Measurements from ENCODE around the gene CACUL1. TPM values are rescaled to one million over a fixed set of nuclear protein-coding genes. Genes with fewer than 3 reads are reported as not detected.
"Not testable (repeated sequence)": the region's sequence is repeated elsewhere in the genome, so short reads cannot be mapped to it uniquely, and the experiment has no call there.

CACUL1 gene
- total RNA-seq, 1 donor from 2014 or later: 64.5 TPM

DNA sequence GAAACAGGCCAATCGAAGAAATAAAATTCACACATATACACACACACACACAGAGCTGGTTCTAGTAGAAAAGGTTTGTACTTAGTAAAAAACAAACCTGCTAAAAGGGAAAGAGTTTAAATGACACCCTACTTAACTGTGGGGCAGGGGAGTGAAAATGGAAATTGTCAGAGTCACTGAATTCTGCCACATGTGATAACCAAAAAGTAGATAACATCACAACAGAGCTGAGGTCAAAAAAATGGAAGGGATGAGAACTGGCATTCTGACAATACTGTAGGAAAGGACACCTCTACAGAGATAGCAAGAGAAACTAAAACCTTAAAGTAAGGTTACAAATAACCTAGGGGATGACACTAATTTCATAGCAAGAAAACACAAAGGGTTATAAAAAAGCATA lies 74.6 kb downstream of the CACUL1 start:
- TF ChIP-seq, protein P1, sequence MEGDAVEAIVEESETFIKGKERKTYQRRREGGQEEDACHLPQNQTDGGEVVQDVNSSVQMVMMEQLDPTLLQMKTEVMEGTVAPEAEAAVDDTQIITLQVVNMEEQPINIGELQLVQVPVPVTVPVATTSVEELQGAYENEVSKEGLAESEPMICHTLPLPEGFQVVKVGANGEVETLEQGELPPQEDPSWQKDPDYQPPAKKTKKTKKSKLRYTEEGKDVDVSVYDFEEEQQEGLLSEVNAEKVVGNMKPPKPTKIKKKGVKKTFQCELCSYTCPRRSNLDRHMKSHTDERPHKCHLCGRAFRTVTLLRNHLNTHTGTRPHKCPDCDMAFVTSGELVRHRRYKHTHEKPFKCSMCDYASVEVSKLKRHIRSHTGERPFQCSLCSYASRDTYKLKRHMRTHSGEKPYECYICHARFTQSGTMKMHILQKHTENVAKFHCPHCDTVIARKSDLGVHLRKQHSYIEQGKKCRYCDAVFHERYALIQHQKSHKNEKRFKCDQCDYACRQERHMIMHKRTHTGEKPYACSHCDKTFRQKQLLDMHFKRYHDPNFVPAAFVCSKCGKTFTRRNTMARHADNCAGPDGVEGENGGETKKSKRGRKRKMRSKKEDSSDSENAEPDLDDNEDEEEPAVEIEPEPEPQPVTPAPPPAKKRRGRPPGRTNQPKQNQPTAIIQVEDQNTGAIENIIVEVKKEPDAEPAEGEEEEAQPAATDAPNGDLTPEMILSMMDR (IDR thresholded peaks at IDR 0.05; ENCODE audit: partially characterized antibody, unreplicated experiment): no peak
- peak overlapping the region; percentile 36 for H3K4me3 Mint-ChIP-seq (ENCODE audit: unreplicated experiment)
- peaks cover 2% of the 10 kb centered on the region for H3K9me3 Mint-ChIP-seq (ENCODE audit: unreplicated experiment)
- DNase-seq: no peak
- no peaks in the 10 kb centered on the region for H3K36me3 Mint-ChIP-seq (ENCODE audit: unreplicated experiment)
- no peak overlapping the region for H3K27ac Mint-ChIP-seq (ENCODE audit: unreplicated experiment)
- no peaks in the 10 kb centered on the region for H3K27me3 Mint-ChIP-seq (ENCODE audit: unreplicated experiment)
- no peaks in the 10 kb centered on the region for H3K4me1 Mint-ChIP-seq (ENCODE audit: low read depth, unreplicated experiment)

DNA sequence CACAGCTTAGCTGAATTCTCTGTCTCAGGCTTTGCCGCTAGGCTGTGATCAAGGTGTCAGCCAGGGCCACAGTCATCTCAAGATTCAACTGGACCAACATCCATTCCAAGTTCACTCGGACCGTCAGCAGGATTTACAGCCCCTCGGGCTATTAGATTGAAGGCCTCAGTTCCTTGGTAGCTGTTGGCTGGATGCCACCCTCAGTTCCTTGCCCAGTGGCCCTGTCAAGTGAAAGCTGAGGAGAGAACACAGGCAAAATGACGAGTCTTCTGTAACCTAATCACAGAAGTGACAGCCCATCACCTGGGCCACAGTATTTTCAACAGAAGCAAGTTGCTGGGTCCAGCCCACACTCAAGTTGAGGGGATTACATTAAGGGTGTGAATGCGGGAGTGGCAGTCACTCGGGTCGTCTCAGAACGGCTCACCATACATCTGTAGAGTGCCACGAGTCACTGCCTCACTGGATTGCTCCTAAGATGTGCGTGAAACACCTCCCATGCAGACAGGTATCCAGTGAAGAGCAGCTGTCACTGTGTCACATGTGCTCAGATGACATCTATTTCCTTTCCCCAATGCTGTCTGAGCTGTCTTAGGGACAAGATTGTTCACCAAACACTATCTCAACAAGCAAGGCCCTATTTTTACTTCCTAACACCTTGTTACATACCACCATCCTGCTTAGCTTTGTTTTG lies 80.4 kb downstream of the CACUL1 start:
- Mint-ChIP-seq H3K27ac (ENCODE audit: unreplicated experiment) (no peak overlapping the region), H3K36me3 (ENCODE audit: unreplicated experiment) (no peaks in the 10 kb centered on the region), H3K4me1 (ENCODE audit: low read depth, unreplicated experiment) (peaks cover 25% of the 10 kb centered on the region), H3K9me3 (ENCODE audit: unreplicated experiment) (no peaks in the 10 kb centered on the region), H3K27me3 (ENCODE audit: unreplicated experiment) (peaks cover 1% of the 10 kb centered on the region), H3K4me3 (ENCODE audit: unreplicated experiment) (no peak overlapping the region)
- no peak for DNase-seq
- TF ChIP-seq, protein P1 (IDR thresholded peaks at IDR 0.05; ENCODE audit: partially characterized antibody, unreplicated experiment): no peak

DNA sequence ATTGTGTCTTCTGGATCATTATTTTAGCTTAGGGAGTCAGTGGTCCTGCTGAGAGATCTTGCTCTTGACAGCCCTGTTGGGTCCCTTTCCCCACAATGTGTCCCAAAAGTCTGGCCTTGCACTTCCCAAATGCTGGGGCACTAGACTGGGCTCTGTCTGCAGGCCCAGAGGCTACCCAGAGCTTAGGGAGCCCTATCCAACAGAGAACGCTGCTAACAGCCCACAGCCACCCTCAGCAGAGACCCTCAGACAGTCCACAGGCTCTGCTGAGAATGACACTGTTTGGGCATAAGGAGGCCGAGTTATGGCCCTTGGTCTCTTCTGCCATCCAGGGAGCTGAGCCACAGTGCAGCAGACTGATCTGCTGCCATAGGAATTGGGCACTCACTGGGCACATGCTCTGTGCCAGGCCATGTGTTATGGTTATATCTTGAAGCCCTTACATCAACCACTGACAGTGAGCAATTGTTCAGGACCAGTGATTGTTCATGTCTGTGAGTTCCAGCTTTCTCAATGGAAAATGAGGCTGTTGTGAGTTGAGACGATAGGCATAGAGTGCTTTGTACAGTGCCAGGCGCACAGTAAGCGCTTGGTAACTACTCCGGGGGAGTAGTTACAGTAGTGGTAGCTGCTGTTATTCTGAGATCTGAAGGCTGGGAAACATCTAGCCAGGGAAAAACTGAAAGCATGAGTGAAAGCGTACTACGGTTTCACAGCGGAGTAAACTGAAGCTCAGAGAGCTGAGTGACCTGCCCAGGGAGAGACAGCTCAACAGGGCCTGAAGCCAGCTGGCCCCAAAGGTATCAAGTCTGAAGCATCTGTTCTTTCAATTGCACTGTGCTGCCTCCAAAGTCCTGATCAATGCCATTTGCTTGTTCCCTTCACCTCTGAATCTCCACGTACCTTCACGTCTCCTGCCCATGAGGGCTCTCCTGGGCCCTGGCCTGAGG lies 81.7 kb downstream of the CACUL1 start:
- no peak for DNase-seq
- peaks cover 6% of the 10 kb centered on the region for H3K27me3 Mint-ChIP-seq (ENCODE audit: unreplicated experiment)
- no peak overlapping the region for H3K4me3 Mint-ChIP-seq (ENCODE audit: unreplicated experiment)
- no peaks in the 10 kb centered on the region for H3K36me3 Mint-ChIP-seq (ENCODE audit: unreplicated experiment)
- peak overlapping the region; percentile 35 for H3K27ac Mint-ChIP-seq (ENCODE audit: unreplicated experiment)
- no peaks in the 10 kb centered on the region for H3K9me3 Mint-ChIP-seq (ENCODE audit: unreplicated experiment)
- H3K4me1 Mint-ChIP-seq (ENCODE audit: low read depth, unreplicated experiment): peaks cover 34% of the 10 kb centered on the region
- TF ChIP-seq, protein P1 (IDR thresholded peaks at IDR 0.05; ENCODE audit: partially characterized antibody, unreplicated experiment): no peak

DNA sequence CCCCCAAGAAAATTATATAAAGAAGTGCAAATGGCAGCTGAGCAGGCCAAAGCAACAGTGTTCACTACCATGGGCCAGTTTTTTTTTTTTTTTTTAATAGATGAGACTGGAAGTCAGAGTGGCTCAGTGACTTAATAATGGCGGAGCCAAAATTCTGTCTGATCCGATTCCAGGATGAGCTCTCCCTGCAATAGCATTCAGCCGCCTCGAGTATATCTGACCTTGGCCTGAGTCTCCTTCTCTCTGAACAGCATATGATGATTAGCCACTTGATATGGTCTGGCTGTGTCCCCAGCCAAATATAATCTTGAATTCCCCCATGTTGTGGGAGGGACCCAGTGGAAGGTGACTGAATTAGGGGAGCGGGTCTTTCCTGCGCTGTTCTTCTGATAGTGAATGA lies 82.6 kb downstream of the CACUL1 start:
- Mint-ChIP-seq H3K4me1 (ENCODE audit: low read depth, unreplicated experiment) (peaks cover 34% of the 10 kb centered on the region), H3K27ac (ENCODE audit: unreplicated experiment) (no peak overlapping the region), H3K36me3 (ENCODE audit: unreplicated experiment) (no peaks in the 10 kb centered on the region), H3K4me3 (ENCODE audit: unreplicated experiment) (no peak overlapping the region), H3K9me3 (ENCODE audit: unreplicated experiment) (no peaks in the 10 kb centered on the region), H3K27me3 (ENCODE audit: unreplicated experiment) (peaks cover 6% of the 10 kb centered on the region)
- DNase-seq: no peak
- TF ChIP-seq, protein P1 (IDR thresholded peaks at IDR 0.05; ENCODE audit: partially characterized antibody, unreplicated experiment): no peak

DNA sequence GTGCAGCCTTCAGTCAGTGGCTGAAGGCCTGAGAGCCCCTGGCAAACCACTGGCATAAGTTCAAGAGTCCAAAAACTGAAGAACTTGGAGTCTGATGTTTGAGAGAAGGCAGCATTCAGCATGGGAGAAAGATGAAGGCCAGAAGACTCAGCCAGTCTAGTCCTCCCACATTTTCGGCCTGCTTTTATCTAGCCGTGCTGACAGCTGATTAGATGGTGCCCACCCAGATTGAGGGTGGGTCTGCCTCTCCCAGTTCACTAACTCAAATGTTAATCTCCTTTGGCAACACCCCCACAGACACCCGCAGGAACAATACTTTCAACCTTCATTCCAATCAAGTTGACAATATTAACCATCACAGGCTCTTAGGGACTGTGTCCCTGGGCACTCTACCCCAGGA lies 83.5 kb downstream of the CACUL1 start:
- Mint-ChIP-seq H3K27me3 (ENCODE audit: unreplicated experiment) (peaks cover 11% of the 10 kb centered on the region), H3K4me1 (ENCODE audit: low read depth, unreplicated experiment) (peaks cover 34% of the 10 kb centered on the region)

More for the DNA sequence above, 83.5 kb downstream of the CACUL1 start:
- DNase-seq; H3K9me3 Mint-ChIP-seq (ENCODE audit: unreplicated experiment); H3K4me3 Mint-ChIP-seq (ENCODE audit: unreplicated experiment); H3K27ac Mint-ChIP-seq (ENCODE audit: unreplicated experiment); H3K36me3 Mint-ChIP-seq (ENCODE audit: unreplicated experiment): not testable (repeated sequence)

Measured in glutamatergic neuron (in vitro differentiated cells).